ENCODE results near the gene FSIP1.

The FSIP1 gene

DNA sequence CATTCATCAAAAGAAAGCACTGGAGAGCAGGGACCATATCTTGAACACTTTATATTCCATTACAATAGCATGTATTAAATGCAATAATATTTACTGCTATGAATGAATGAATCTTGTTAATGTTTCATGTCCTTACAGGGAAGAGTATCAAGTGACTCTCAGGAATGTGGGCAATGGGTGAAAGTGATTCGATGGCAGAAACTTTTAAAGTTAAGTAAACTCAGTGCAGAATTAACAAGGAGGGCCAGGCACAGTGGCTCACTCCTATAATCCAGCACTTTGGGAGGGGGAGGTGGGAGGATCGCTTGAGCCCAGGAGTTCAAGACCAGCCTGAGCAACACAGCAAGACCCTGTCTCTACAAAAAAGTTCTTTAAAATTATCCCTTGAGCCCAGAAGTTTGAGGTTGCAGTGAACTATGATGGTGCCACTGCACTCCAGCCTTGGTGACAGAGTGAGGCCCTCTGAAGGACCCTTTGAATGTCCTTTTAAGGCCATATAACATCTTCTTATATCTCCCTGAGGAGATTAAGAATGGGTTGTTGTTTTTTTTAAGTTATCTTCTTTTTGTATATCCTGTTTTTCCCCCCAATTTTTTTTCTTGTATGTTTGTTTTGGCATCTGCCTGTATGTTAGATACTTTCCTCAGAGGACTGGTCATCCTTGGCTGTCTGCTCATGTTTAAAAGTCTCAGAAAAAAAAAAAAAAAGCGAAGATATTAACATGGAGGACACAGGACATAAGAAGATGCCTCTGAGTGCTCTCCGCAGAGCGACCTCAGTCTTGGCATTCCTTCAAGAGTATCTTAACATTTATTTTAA, 9.6 kb upstream of the FSIP1 start:
- peaks cover under 1% of the 10 kb centered on the region for H3K4me1 ChIP-seq (ENCODE audit: insufficient read depth, low read length, severe bottlenecking)
- H3K9ac ChIP-seq (ENCODE audit: low read length) = no peak overlapping the region
- H3F3A ChIP-seq (ENCODE audit: insufficient read depth, low read length) = no peaks in the 10 kb centered on the region
- no peaks in the 10 kb centered on the region for H3K27me3 ChIP-seq (ENCODE audit: insufficient read depth, low read length)
- no peak for TF ChIP-seq EZH2 (IDR thresholded peaks at IDR 0.05; ENCODE audit: borderline replicate concordance, low read length)
- TF ChIP-seq, protein P1, sequence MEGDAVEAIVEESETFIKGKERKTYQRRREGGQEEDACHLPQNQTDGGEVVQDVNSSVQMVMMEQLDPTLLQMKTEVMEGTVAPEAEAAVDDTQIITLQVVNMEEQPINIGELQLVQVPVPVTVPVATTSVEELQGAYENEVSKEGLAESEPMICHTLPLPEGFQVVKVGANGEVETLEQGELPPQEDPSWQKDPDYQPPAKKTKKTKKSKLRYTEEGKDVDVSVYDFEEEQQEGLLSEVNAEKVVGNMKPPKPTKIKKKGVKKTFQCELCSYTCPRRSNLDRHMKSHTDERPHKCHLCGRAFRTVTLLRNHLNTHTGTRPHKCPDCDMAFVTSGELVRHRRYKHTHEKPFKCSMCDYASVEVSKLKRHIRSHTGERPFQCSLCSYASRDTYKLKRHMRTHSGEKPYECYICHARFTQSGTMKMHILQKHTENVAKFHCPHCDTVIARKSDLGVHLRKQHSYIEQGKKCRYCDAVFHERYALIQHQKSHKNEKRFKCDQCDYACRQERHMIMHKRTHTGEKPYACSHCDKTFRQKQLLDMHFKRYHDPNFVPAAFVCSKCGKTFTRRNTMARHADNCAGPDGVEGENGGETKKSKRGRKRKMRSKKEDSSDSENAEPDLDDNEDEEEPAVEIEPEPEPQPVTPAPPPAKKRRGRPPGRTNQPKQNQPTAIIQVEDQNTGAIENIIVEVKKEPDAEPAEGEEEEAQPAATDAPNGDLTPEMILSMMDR (IDR thresholded peaks at IDR 0.05; ENCODE audit: low read length) = no peak
- H3K27ac ChIP-seq (ENCODE audit: low read depth, low read length, poor library complexity, severe bottlenecking) = no peak overlapping the region
- H3K9me3 ChIP-seq (ENCODE audit: low read length) = no peaks in the 10 kb centered on the region
- H3K36me3 ChIP-seq (ENCODE audit: insufficient read depth, low read length) = no peaks in the 10 kb centered on the region
- H3K79me2 ChIP-seq (ENCODE audit: insufficient read depth, low read length) = no peaks in the 10 kb centered on the region
- no peak overlapping the region for H3K4me3 ChIP-seq (ENCODE audit: low read depth, low read length, poor library complexity, severe bottlenecking)
- H3K4me2 ChIP-seq (ENCODE audit: low read length) = no peak overlapping the region
- no peaks in the 10 kb centered on the region for H4K20me1 ChIP-seq (ENCODE audit: insufficient read depth, low read length)
- H2AFZ ChIP-seq (ENCODE audit: low read length) = no peak overlapping the region
- H3K9me2 ChIP-seq (ENCODE audit: low read depth, low read length) = no peaks in the 10 kb centered on the region

DNA sequence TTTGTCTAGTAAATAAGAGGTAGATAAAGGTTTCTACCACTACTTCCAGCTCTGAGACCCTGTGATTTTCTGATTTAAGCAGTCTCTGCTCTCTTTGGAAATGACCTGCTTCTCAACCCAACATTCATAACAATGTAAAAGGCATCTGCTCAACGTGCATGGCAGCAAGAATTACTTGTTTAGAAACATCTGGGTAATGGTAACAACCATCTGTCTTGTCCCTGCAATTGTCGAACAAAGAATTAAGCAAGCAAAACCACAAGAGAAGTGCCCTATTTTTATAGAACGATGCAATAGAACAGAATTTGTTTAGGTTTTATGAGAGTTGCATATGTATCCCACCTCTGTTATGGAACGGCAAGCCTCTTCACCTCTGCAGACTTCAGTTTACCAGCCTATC, 7.1 kb upstream of the FSIP1 start:
- no peak overlapping the region for H3K4me2 ChIP-seq (ENCODE audit: low read length)
- H3K36me3 ChIP-seq (ENCODE audit: insufficient read depth, low read length) = no peaks in the 10 kb centered on the region
- H3K27ac ChIP-seq (ENCODE audit: low read depth, low read length, poor library complexity, severe bottlenecking) = no peak overlapping the region
- no peaks in the 10 kb centered on the region for H3F3A ChIP-seq (ENCODE audit: insufficient read depth, low read length)
- no peaks in the 10 kb centered on the region for H3K9me2 ChIP-seq (ENCODE audit: low read depth, low read length)
- no peaks in the 10 kb centered on the region for H3K9me3 ChIP-seq (ENCODE audit: low read length)
- H3K9ac ChIP-seq (ENCODE audit: low read length) = no peak overlapping the region
- no peak overlapping the region for H2AFZ ChIP-seq (ENCODE audit: low read length)
- no peaks in the 10 kb centered on the region for H3K27me3 ChIP-seq (ENCODE audit: insufficient read depth, low read length)
- no peak for TF ChIP-seq EZH2 (IDR thresholded peaks at IDR 0.05; ENCODE audit: borderline replicate concordance, low read length)
- TF ChIP-seq, protein P1 (IDR thresholded peaks at IDR 0.05; ENCODE audit: low read length) = no peak
- no peaks in the 10 kb centered on the region for H4K20me1 ChIP-seq (ENCODE audit: insufficient read depth, low read length)
- peaks cover 11% of the 10 kb centered on the region for H3K4me1 ChIP-seq (ENCODE audit: insufficient read depth, low read length, severe bottlenecking)
- H3K4me3 ChIP-seq (ENCODE audit: low read depth, low read length, poor library complexity, severe bottlenecking) = no peak overlapping the region
- no peaks in the 10 kb centered on the region for H3K79me2 ChIP-seq (ENCODE audit: insufficient read depth, low read length)

DNA sequence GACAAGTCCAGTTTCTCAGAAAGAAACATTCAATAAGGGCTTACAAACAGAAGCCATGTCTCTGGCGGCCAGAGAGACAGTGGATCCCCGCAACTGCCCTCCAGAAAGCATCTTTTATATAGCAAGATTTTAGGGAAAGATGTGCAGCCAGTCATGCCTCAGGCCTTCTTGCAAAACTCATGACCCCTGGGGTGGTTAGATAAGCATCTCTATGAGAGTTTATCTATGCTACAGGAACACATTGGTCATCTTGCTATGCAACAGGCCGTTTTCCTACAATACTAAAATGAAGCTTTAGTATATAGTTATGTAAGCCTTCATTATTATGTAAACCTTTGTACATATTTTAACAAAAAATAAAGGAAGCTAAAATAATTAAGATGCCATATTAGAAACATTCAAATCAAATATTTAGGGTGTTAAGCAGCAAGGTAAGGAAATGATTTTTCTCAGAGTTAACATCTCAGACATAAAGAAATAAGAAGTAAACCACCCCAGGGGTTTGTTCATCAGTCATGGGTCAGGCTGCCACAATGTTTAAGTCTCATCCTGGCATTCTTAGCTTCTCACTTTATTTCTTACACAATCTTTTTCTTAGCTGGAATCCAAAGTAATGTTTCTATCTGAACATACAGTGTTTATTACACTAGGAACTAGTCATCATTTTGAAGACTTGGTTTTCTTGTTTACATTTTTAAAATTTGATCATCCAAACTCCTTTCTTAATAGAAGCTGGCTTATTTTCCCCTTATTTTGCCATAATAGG, 6.3 kb upstream of the FSIP1 start:
- H3K79me2 ChIP-seq (ENCODE audit: insufficient read depth, low read length) = no peaks in the 10 kb centered on the region
- H3F3A ChIP-seq (ENCODE audit: insufficient read depth, low read length) = no peaks in the 10 kb centered on the region
- H3K4me2 ChIP-seq (ENCODE audit: low read length) = no peak overlapping the region
- no peak overlapping the region for H3K27ac ChIP-seq (ENCODE audit: low read depth, low read length, poor library complexity, severe bottlenecking)
- no peak overlapping the region for H3K4me3 ChIP-seq (ENCODE audit: low read depth, low read length, poor library complexity, severe bottlenecking)
- no peaks in the 10 kb centered on the region for H3K36me3 ChIP-seq (ENCODE audit: insufficient read depth, low read length)
- H2AFZ ChIP-seq (ENCODE audit: low read length) = no peak overlapping the region
- no peak overlapping the region for H3K9ac ChIP-seq (ENCODE audit: low read length)
- no peaks in the 10 kb centered on the region for H3K9me2 ChIP-seq (ENCODE audit: low read depth, low read length)
- H3K9me3 ChIP-seq (ENCODE audit: low read length) = no peaks in the 10 kb centered on the region
- no peak for TF ChIP-seq EZH2 (IDR thresholded peaks at IDR 0.05; ENCODE audit: borderline replicate concordance, low read length)
- TF ChIP-seq, protein P1 (IDR thresholded peaks at IDR 0.05; ENCODE audit: low read length) = no peak
- H3K27me3 ChIP-seq (ENCODE audit: insufficient read depth, low read length) = no peaks in the 10 kb centered on the region
- H3K4me1 ChIP-seq (ENCODE audit: insufficient read depth, low read length, severe bottlenecking) = peaks cover 19% of the 10 kb centered on the region
- no peaks in the 10 kb centered on the region for H4K20me1 ChIP-seq (ENCODE audit: insufficient read depth, low read length)
